GM12874 (cell line): ENCODE results near the gene RNF128.

Source experiments
- CTCF ChIP-seq: IDR thresholded peaks from 2 replicates; pipeline ENCODE4 v1.5.1; 2011; ENCODE audit warnings: low read depth, mild to moderate bottlenecking, control low read depth, low read length, moderate library complexity; ENCODE audit not compliant: insufficient read depth

RNF128 gene

GRCh38 chrX:106728337-106728736, 1.8 kb downstream of the RNF128 start:
- TF ChIP-seq CTCF, result no peak

- TF ChIP-seq CTCF, result no peak
These were observed 3.9 kb downstream of the RNF128 start for GRCh38 chrX:106730401-106730800.

GRCh38 chrX:106731590-106731989, 5.1 kb downstream of the RNF128 start:
- no peak for TF ChIP-seq CTCF

GRCh38 chrX:106734827-106735226, 8.3 kb downstream of the RNF128 start:
- no peak for TF ChIP-seq CTCF

GRCh38 chrX:106740193-106740780, 13.8 kb downstream of the RNF128 start:
- no peak for TF ChIP-seq CTCF

- TF ChIP-seq CTCF, result no peak
These were observed 15.7 kb downstream of the RNF128 start for GRCh38 chrX:106742193-106742592.

GRCh38 chrX:106742805-106743204, 16.3 kb downstream of the RNF128 start:
- no peak for TF ChIP-seq CTCF

- TF ChIP-seq CTCF, result no peak
These were observed 21.9 kb downstream of the RNF128 start for GRCh38 chrX:106748377-106748776.
